ENCODE data around the gene EXD3.
"Not testable (repeated sequence)": the region's sequence is repeated elsewhere in the genome, so short reads cannot be mapped to it uniquely, and the experiment has no call there.

EXD3 gene

DNA sequence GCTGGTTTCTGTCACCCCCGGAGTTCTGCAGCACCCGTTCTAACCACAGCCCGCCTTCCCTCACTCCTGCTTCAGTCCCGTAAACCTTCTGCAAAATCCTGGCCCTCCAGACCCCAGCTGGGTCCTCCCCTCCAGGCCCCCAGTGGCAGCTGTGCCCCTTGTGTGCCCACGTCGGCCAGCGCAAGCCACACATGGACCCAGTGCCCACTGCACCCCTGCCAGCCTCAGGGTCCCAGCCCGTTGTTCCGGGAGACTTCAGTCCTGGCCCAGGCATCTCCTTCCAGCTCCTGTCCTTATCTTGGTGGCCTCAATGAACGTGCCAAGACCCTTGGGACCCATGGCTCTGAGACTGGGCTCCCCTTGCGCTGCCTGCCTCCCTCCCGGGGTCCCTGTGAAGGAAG lies 43.2 kb downstream of the EXD3 start:
- DNase-seq (ENCODE audit: low read depth), result no peak

- not testable (repeated sequence) for DNase-seq (ENCODE audit: low read depth)
Measured at GRCh38 chr9:137378688-137379410, 44.1 kb downstream of the EXD3 start.

DNA sequence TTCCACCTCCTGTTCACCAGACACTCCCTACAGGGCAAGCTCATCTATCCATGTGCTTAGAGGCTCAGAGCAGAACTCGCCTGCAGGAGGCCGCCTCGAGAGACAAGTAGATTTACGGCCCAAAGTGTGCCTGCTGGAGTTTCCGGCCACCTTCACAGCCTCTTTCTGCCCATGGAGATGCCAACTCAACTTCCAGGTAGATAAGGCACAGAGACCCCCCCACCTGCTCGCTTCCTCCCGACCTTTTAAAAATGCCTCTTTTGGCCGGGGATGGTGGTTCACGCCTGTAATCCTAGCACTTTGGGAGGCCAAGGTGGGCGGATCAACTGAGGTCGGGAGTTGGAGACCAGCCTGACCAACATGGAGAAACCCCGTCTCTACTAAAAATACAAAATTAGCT lies 46.6 kb downstream of the EXD3 start:
- no peak for DNase-seq (ENCODE audit: low read depth)

GRCh38 chr9:137375321-137376058 lies 47.5 kb downstream of the EXD3 start:
- no peak for DNase-seq (ENCODE audit: low read depth)

DNA sequence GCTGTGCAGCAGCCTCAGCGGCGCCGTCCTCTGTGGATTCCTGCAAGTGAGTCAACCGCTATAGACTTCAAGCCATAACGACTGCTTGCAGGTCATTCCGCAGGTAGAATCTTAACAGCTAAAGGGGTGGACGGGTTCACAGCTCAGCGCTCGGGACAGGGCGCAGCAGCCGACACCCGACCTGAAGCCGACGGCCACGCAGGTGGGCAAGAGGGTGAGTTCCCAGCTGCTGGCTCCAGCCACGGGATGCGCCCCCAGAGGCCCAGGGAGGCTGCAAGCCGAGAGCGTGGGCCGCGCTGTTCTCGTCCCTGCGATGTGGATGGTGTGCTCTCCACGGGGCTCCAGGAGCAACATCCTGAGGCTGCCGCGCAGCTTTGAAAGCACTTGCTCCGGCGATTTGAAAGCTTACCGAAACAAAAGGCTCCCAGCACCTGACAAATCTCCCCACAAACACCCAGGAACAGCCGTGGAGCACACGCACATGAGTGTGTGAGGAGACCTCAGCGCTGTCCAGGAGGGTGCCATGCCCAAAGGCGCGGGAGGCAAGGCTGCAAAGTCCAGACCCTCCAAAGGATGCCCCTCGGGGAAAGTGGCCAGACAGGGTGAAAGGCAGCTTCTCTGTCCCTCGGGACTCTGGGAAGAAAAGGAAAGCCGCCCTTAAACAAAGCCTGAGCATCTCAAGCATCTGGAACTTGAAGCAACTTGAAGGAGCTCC lies 48.7 kb downstream of the EXD3 start:
- no peak for DNase-seq (ENCODE audit: low read depth)

DNA sequence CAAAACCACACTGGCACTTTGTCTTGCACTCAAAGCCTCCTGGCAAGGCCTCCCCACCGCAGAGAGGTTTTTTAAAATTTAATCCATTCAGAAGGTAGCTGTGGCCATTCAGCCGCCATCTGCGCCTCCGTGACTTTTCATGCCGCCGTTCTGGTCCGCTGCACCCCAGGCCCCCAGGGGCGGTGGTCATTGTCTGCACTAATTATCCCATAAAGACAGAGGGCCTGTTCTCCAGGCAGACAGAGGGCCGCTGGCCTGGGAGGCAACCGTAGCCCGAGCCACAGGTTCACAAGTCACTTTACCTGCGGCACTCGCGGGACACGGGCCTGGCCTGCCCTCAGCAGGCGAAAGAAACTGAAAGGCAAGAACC lies 49.4 kb downstream of the EXD3 start:
- no peak for DNase-seq (ENCODE audit: low read depth)

- no peak for DNase-seq (ENCODE audit: low read depth)
Measured at GRCh38 chr9:137372693-137373610, 50.0 kb downstream of the EXD3 start.

- DNase-seq (ENCODE audit: low read depth), result no peak
Measured at GRCh38 chr9:137371946-137372651, 50.9 kb downstream of the EXD3 start.

DNA sequence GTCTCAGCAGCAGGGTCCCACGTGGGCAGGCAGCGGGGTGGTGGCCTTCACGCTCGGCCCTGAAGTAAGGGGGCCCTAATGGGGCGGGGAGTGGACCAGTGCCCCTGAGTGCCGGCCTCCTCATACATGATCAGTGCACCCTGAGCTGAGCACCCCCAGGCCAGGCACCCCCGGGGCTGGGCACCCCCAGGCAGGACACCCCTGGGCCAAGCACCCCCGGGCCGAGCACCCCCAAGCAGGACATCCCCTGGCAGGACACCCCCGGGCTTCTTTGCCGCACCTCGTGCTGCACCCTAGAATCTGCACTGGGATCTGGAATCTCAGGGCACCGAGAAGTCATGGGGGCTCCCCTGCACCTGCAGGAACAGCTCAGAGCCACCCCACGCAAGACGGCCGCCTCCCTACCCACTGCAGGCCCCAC lies 51.4 kb downstream of the EXD3 start:
- no peak for DNase-seq (ENCODE audit: low read depth)

- no peak for DNase-seq (ENCODE audit: low read depth)
Measured at GRCh38 chr9:137370865-137371520, 52.0 kb downstream of the EXD3 start.

GRCh38 chr9:137369911-137370764 lies 52.8 kb downstream of the EXD3 start:
- DNase-seq (ENCODE audit: low read depth), result no peak

- no peak for DNase-seq (ENCODE audit: low read depth)
Measured at GRCh38 chr9:137369061-137369787, 53.7 kb downstream of the EXD3 start.

- DNase-seq (ENCODE audit: low read depth), result no peak
Measured at GRCh38 chr9:137368431-137369035, 54.4 kb downstream of the EXD3 start.

DNA sequence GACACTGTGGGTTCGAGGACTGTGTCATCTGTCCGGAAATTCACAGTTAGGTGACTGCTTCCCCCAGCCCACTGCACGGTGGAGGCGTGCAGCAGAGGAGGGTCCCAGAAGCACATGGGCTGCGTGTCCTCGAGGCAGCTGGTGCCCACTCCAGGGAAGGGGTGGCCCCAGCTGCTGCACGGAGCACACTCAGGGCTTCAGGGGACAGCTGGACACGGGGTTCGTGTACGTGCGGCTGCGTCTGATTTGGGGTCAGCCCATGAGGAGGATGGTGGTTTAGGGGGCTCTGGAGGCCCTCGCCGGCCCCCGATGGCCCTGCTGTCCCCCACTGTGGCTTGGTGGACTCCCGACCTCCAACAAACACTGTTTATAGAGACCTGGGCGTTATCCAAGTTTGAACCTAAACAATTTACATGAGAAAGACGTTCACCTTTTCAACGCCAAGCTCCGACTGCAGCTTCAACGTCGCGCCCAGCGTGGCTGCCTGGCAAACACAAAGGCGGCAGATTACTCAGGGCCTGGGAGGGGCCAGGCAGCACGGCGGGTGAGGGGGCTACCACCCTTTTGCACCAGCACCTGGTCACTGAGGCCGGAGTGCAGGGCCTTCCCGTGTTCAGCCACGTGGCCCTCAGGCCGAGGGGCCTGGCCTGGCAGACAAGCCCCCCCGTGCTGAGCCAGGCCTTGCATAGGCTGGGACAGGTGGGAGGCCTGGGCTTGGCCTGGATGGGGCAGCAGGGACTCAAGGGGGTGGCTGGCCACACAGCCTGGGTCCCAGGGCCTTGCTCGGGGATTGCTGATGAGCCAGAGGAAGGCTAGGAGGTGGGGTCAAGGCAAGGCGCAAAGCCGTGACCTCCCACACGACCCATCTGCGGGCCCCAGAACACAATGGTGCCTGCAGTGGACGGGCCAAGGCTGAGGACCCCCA lies 55.2 kb downstream of the EXD3 start:
- DNase-seq (ENCODE audit: low read depth), result no peak

DNA sequence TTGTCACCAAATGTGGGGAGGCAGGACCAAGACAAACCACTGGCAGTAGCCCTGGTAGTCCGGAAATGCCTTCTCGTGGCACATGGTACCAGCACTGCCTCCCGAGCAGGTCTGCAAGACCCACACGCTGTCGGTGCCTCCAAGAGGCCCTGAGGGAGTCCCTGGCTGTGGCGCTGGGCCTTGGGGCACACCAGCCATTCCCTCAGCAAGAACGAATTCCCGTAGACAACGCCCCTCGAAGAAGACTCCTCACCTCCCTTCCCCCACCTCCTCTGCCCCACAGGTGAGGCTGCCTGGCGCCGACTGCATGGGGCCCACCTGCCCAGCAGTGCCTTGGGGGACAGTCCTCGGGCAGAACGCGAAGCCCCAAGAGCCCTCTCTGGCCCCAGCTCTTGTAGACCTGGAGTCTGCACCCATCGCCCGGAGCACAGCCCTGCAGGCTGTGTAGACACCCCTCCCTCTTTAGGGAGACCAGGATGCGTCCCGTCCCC lies 56.0 kb downstream of the EXD3 start:
- DNase-seq (ENCODE audit: low read depth), result no peak

DNA sequence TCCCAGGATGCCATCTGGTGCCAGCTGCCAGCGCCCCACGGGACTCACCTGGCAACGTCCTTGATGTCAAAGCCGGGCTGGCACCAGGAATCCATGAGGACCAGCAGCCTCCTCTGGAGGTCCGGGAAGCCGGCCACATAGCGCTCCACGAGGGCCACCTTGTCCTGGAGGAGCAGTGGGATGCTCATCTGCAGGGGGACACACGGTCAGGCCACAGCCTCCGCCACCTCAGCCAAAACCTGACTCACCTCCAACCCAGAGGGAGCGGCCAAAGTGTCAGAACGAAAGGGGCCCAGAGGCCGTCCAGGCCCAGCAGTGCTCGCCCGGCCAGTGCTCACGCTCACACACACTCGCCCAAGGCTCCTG lies 56.5 kb downstream of the EXD3 start:
- DNase-seq (ENCODE audit: low read depth), result no peak

All from GM04504 (cell line).